Gastrocnemius medialis (tissue), 4 donors: ENCODE results near the gene PRSS21.

Experiments used
- POLR2A ChIP-seq, 2 donors: fragments of 450-650 bp; IDR thresholded peaks; one replicate each; pipeline ENCODE4 v1.6.1; 2017; ENCODE audit warnings: antibody characterized with exemption in 2 of 2, mild to moderate bottlenecking in 2 of 2, moderate library complexity in 2 of 2
- TF ChIP-seq, protein P1 (sequence below), 5 experiments: fragments of 450-650 bp in 3 of 5; fragments of 200-600 bp in 2 of 5; sonication (generic) in 2 of 5; IDR thresholded peaks in 4 of 5; conservative IDR thresholded peaks in 1 of 5; 1 replicate in 4 of 5; 2 replicates in 1 of 5; pipeline ENCODE4 v1.5.1; 2016 to 2019; ENCODE audit warnings: antibody characterized with exemption in 5 of 5, mild to moderate bottlenecking in 3 of 5, moderate library complexity in 3 of 5

GRCh38 chr16:2769675-2770056 is 47.4 kb upstream of the PRSS21 start:
- TF ChIP-seq, protein P1, sequence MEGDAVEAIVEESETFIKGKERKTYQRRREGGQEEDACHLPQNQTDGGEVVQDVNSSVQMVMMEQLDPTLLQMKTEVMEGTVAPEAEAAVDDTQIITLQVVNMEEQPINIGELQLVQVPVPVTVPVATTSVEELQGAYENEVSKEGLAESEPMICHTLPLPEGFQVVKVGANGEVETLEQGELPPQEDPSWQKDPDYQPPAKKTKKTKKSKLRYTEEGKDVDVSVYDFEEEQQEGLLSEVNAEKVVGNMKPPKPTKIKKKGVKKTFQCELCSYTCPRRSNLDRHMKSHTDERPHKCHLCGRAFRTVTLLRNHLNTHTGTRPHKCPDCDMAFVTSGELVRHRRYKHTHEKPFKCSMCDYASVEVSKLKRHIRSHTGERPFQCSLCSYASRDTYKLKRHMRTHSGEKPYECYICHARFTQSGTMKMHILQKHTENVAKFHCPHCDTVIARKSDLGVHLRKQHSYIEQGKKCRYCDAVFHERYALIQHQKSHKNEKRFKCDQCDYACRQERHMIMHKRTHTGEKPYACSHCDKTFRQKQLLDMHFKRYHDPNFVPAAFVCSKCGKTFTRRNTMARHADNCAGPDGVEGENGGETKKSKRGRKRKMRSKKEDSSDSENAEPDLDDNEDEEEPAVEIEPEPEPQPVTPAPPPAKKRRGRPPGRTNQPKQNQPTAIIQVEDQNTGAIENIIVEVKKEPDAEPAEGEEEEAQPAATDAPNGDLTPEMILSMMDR (IDR thresholded peaks at IDR 0.05 in 4 of 5, conservative IDR thresholded peaks at IDR 0.05 in 1 of 5): no peak
- TF ChIP-seq POLR2A (IDR thresholded peaks at IDR 0.05): no peak
